DND-41 (cell line): ENCODE measurements around the gene KLK6.

Source experiments
- EZH2 ChIP-seq: IDR thresholded peaks from 3 replicates; pipeline ENCODE4 v1.6.1; 2012; ENCODE audit warnings: borderline replicate concordance, low read depth, mild to moderate bottlenecking, moderate library complexity, low read length, inconsistent platforms; ENCODE audit not compliant: severe bottlenecking
- TF ChIP-seq, protein P1 (sequence below): IDR thresholded peaks from 2 replicates; pipeline ENCODE4 v1.5.1; 2012; ENCODE audit warnings: borderline replicate concordance, low read length, moderate library complexity, mild to moderate bottlenecking; ENCODE audit not compliant: poor library complexity, severe bottlenecking; ENCODE audit errors: extremely low read depth

GRCh38 chr19:51010066-51010795 lies 40.8 kb upstream of the KLK6 start:
- TF ChIP-seq, protein P1, sequence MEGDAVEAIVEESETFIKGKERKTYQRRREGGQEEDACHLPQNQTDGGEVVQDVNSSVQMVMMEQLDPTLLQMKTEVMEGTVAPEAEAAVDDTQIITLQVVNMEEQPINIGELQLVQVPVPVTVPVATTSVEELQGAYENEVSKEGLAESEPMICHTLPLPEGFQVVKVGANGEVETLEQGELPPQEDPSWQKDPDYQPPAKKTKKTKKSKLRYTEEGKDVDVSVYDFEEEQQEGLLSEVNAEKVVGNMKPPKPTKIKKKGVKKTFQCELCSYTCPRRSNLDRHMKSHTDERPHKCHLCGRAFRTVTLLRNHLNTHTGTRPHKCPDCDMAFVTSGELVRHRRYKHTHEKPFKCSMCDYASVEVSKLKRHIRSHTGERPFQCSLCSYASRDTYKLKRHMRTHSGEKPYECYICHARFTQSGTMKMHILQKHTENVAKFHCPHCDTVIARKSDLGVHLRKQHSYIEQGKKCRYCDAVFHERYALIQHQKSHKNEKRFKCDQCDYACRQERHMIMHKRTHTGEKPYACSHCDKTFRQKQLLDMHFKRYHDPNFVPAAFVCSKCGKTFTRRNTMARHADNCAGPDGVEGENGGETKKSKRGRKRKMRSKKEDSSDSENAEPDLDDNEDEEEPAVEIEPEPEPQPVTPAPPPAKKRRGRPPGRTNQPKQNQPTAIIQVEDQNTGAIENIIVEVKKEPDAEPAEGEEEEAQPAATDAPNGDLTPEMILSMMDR = no peak
- TF ChIP-seq EZH2 = no peak
